HG03097 (cell line): ENCODE measurements around the gene KLK1.

Experiments used
- ATAC-seq: cut with Tn5 transposase; IDR thresholded peaks from one replicate; pipeline ENCODE4 v1.9.1; 2021; ENCODE audit not compliant: unreplicated experiment, low FRiP score

Gene KLK1

DNA sequence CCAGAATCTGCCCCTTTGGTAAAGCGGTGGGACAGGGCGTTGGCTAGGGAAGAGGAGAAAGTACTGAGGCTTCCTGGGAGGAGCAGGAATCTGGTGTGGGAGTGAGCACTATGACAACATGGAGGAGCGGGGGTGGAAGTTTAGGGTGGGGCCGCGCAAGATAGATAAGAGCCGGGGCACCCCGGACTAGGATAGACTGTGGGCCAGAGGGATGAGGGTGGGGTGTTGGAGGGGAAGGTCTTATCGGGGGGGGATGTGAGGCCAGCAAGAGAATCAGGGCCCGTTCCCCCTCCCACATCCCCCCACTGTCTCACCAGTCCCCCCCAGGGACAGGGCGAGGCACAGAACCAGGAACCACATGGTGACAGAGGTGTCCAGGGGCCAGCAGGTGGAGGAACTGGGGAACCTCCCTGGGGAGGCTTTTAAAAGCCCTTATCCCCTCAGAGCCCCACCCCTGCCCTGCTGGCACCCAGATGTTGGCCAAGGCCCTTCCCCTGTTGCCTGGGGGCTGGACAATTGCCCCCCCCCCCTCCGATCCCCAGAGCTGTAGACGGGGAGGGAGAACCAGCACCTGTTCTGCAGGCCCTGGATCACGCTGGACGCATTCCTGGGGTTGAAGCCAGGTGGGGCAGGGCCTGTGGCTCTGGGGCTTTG is at the start of gene KLK1:
Gene KLK1 (minus strand): TSS at position 399 of the 654 bp plus-strand sequence. CDS start 39 bp downstream, at position 360.
- ATAC-seq: no peak

DNA sequence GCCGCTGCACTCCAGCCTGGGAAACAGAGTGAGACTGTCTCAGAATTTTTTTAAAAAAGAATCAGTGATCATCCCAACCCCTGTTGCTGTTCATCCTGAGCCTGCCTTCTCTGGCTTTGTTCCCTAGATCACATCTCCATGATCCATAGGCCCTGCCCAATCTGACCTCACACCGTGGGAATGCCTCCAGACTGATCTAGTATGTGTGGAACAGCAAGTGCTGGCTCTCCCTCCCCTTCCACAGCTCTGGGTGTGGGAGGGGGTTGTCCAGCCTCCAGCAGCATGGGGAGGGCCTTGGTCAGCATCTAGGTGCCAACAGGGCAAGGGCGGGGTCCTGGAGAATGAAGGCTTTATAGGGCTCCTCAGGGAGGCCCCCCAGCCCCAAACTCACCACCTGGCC is 49.5 kb upstream of the KLK1 start, which contains the start of gene KLK2:
Gene KLK2 (plus strand): TSS at position 384 of the 400 bp plus-strand sequence. CDS start 35 bp downstream, outside the sequence.
- ATAC-seq: no peak

DNA sequence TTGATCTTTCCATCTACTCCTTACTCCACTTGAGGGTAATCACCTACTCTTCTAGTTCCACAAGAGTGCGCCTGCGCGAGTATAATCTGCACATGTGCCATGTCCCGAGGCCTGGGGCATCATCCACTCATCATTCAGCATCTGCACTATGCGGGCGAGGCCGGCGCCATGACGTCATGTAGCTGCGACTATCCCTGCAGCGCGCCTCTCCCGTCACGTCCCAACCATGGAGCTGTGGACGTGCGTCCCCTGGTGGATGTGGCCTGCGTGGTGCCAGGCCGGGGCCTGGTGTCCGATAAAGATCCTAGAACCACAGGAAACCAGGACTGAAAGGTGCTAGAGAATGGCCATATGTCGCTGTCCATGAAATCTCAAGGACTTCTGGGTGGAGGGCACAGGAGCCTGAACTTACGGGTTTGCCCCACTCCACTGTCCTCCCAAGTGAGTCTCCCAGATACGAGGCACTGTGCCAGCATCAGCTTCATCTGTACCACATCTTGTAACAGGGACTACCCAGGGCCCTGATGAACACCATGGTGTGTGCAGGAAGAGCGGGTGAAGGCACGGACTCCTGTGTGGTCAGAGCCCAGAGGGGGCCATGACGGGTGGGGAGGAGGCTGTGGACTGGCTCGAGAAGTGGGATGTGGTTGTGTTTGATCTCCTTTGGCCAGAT is 47.0 kb upstream of the KLK1 start:
- no peak for ATAC-seq

DNA sequence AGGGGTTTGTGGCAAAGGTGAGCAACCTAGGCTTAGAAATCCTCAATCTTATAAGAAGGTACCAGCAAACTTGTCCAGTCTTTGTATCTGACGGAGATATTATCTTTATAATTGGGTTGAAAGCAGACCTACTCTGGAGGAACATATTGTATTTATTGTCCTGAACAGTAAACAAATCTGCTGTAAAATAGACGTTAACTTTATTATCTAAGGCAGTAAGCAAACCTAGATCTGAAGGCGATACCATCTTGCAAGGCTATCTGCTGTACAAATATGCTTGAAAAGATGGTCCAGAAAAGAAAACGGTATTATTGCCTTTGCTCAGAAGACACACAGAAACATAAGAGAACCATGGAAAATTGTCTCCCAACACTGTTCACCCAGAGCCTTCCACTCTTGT is 45.9 kb upstream of the KLK1 start:
- ATAC-seq: no peak

DNA sequence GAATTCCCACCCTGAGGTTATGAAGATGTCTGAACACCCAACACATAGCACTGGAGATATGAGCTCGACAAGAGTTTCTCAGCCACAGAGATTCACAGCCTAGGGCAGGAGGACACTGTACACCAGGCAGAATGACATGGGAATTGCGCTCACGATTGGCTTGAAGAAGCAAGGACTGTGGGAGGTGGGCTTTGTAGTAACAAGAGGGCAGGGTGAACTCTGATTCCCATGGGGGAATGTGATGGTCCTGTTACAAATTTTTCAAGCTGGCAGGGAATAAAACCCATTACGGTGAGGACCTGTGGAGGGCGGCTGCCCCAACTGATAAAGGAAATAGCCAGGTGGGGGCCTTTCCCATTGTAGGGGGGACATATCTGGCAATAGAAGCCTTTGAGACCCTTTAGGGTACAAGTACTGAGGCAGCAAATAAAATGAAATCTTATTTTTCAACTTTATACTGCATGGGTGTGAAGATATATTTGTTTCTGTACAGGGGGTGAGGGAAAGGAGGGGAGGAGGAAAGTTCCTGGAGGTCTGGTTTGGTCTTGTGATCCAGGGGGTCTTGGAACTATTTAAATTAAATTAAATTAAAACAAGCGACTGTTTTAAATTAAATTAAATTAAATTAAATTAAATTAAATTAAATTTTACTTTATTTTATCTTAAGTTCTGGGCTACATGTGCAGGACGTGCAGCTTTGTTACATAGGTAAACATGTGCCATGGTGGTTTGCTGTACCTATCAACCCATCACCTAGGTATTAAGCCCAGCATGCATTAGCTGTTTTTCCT is 38.1 kb upstream of the KLK1 start:
- no peak for ATAC-seq

DNA sequence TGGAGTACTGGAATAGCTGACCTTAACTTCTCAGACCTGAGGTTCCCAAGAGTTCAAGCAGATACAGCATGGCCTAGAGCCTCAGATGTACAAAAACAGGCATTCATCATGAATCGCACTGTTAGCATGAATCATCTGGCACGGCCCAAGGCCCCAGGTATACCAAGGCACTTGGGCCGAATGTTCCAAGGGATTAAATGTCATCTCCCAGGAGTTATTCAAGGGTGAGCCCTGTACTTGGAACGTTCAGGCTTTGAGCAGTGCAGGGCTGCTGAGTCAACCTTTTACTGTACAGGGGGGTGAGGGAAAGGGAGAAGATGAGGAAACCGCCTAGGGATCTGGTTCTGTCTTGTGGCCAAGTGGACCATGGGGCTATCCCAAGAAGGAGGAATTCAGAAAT is 37.4 kb upstream of the KLK1 start:
- no peak for ATAC-seq

DNA sequence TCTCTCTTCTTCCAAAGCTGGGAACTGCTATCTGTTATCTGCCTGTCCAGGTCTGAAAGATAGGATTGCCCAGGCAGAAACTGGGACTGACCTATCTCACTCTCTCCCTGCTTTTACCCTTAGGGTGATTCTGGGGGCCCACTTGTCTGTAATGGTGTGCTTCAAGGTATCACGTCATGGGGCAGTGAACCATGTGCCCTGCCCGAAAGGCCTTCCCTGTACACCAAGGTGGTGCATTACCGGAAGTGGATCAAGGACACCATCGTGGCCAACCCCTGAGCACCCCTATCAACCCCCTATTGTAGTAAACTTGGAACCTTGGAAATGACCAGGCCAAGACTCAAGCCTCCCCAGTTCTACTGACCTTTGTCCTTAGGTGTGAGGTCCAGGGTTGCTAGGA is 36.3 kb upstream of the KLK1 start:
- no peak for ATAC-seq

DNA sequence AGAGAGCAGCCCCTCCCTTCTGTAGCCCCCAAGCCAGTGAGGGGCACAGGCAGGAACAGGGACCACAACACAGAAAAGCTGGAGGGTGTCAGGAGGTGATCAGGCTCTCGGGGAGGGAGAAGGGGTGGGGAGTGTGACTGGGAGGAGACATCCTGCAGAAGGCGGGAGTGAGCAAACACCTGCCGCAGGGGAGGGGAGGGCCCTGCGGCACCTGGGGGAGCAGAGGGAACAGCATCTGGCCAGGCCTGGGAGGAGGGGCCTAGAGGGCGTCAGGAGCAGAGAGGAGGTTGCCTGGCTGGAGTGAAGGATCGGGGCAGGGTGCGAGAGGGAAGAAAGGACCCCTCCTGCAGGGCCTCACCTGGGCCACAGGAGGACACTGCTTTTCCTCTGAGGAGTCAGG is 35.3 kb upstream of the KLK1 start:
- no peak for ATAC-seq

DNA sequence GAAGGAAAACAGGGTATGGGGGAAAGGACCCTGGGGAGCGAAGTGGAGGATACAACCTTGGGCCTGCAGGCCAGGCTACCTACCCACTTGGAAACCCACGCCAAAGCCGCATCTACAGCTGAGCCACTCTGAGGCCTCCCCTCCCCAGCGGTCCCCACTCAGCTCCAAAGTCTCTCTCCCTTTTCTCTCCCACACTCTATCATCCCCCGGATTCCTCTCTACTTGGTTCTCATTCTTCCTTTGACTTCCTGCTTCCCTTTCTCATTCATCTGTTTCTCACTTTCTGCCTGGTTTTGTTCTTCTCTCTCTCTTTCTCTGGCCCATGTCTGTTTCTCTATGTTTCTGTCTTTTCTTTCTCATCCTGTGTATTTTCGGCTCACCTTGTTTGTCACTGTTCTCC is 33.8 kb upstream of the KLK1 start:
- ATAC-seq: no peak

DNA sequence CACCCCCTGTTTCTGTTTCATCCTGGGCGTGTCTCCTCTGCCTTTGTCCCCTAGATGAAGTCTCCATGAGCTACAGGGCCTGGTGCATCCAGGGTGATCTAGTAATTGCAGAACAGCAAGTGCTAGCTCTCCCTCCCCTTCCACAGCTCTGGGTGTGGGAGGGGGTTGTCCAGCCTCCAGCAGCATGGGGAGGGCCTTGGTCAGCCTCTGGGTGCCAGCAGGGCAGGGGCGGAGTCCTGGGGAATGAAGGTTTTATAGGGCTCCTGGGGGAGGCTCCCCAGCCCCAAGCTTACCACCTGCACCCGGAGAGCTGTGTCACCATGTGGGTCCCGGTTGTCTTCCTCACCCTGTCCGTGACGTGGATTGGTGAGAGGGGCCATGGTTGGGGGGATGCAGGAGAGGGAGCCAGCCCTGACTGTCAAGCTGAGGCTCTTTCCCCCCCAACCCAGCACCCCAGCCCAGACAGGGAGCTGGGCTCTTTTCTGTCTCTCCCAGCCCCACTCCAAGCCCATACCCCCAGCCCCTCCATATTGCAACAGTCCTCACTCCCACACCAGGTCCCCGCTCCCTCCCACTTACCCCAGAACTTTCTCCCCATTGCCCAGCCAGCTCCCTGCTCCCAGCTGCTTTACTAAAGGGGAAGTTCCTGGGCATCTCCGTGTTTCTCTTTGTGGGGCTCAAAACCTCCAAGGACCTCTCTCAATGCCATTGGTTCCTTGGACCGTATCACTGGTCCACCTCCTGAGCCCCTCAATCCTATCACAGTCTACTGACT is 31.2 kb upstream of the KLK1 start, which contains the start of gene KLK3:
Gene KLK3 (plus strand): TSS at position 280 of the 775 bp plus-strand sequence. CDS start 41 bp downstream, at position 321.
- ATAC-seq: no peak

DNA sequence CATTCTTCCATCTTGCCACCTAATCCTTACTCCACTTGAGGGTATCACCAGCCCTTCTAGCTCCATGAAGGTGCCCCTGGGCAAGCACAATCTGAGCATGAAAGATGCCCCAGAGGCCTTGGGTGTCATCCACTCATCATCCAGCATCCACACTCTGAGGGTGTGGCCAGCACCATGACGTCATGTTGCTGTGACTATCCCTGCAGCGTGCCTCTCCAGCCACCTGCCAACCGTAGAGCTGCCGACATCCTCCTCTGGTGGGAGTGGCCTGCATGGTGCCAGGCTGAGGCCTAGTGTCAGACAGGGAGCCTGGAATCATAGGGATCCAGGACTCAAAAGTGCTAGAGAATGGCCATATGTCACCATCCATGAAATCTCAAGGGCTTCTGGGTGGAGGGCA is 28.0 kb upstream of the KLK1 start:
- no peak for ATAC-seq

DNA sequence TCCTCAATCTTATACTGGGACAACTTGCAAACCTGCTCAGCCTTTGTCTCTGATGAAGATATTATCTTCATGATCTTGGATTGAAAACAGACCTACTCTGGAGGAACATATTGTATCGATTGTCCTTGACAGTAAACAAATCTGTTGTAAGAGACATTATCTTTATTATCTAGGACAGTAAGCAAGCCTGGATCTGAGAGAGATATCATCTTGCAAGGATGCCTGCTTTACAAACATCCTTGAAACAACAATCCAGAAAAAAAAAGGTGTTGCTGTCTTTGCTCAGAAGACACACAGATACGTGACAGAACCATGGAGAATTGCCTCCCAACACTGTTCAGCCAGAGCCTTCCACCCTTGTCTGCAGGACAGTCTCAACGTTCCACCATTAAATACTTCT is 27.2 kb upstream of the KLK1 start:
- ATAC-seq: no peak

DNA sequence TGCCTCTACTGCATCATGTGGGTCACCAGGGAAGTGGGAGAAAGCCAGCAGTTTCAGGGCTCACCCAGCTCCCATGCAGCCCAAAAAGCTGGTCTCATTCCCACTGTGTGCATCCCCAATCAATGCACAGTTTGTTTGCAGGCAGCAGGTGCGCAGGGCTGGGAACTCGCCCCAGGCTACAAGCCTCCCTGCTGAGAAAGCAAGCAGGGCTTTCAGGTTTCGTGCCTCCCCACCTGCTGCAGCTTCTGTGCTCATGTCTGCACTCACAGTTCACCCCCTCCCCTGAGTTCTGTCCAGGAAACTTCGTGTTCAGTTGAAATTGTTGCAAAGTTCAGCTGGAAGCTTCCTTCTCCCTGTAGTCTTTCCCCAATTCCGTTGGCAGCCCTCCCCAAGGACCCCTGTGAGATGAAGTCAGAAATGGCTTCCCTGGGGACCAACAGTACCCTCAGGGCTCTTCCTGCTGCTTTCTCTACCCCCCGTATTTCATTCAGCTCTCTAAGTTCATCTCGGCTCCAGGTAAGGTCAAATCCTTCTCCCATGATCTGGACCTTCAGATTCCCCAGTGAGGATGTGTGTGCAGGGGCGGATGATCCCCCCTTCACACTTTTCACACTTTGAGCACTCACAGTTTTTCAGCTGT is 20.8 kb upstream of the KLK1 start:
- no peak for ATAC-seq

DNA sequence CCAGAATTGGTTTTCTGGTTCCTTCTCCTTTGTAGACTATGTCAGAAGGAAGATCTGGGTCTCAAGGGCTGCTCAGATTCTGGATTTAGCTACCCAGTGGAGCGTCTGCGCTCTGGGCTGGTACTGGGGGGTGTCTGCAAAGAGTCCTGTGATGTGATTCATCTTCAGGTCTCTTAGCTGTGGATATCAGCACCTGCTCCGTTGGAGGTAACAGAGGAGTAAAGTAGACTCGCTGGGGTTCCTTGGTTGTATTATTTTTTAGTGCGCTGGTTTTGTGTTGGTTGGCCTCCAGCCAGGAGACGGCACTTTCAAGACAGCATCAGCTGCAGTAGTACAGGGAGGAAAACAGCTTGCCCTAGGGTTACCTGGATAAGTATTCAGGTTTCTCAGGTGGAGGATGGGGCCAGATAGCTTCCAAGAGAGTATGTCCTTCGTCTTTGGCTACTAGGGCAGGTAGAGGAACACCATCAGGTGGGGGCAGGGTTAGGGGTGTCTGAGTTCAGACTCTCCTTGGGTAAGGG is 20.2 kb upstream of the KLK1 start:
- no peak for ATAC-seq

DNA sequence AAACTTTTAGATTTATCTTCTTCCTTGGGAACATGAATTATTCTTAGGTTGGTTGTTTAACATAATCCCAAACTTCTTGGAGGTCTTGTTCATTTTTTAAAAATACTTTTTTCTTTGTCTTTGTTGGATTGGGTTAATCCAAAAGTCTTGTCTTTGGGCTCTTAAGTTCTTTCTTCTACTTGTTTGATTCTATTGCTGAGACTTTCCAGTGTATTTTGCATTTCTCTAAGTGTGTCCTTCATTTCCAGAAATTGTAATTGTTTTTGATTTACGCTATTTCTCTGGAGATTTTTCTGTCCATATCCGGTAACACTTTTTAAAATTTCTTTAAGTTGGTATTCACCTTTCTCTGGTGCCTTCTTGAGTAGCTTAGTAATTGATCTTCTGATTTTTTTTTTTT is 19.6 kb upstream of the KLK1 start:
- no peak for ATAC-seq

DNA sequence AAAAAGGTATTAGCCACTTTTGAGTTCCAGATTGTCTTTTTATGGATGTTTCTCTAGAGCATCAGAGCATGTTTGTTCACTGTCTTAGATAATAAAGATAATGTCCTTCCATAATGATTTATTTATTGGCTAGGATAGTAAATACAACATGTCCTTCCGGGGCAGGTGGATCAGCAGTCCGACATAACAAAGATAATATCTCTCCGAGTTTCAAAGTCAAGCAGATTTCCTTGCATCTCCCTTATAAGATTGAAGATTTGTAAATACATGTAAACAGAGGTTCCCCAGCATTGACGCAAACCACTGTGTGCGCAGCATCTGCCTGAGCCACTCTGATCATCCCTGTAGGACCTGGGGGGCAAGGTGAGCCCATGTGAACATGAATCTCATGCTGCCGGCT is 18.5 kb upstream of the KLK1 start:
- no peak for ATAC-seq

DNA sequence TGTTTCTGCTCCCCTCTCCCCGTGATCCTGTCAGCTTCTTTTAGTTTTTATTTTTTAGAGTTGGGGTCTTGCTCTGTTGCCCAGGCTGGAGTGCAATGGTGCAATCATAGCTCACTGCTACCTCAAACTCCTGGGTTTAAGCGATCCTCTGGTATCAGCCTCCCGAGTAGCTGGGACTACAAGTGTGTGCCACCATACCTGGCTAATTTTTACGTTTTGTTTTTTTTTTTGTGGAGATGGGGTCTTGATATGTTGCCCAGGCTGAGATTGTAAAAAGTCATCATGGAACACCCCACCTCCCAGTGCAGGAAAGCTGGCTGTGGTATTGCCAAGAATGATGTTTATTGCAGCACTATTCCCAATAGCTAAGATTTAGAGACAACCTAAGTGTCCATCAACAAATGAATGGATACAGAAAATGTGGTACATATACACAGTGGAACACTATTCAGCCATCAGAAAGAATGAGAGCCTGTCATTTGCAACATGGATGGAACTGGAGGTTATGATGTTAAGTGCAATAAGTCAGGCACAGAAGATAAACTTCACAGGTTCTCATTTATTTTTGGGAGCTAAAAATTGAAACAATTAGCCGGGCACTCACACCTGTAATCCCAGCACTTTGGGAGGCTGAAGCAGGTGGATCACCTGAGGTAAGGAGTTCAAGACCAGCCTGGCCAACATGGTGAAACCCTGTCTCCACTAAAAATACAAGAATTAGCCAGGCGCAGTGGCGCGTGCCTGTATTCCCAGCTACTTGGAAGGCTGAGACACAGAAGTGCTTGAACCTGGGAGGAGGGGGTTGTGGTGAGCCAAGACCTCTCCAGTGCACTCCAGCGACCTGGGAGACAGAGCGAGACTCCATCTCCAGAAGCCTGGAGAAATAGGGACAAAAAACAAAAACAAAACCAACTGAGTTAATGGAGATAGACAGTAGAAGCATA is 16.4 kb upstream of the KLK1 start:
- ATAC-seq: no peak

DNA sequence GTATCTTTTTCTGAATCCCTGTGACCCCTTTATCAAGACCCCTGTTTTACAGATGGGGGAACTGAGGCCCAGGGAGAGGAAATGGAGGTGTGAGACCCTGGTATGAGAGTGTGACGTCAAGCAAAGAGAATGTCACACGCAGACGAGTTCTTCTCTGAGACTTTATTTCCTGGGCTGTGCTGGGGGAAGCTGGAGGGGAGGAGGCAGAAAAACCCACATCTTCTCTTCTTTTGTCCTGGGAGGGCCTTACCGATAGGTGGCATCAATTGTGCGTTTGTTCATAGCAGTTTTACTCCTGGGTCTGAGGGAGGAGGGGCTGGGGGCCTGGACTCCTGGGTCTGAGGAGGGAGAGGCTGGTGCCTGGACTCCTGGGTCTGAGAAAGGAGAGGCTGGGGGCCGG is 14.7 kb upstream of the KLK1 start:
- no peak for ATAC-seq

DNA sequence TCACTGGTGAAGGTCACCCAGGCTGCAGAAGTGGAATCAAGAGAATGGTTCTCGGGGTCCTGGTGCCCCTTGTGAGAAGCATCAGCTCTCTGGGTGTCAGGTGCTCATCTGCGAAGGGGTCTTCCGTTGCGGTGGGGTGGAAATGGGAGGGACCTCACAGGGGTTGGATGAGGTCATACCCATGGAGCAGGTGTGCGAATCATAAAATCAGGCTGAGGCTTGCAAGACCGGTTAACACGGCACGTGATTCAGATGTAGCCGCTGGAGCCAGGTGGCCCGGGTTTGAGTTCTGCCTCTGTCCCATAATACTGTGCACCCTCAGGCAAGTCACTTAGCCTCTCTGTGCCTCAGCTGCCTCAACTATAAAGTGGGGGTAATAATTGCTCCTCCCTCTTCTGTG is 13.7 kb upstream of the KLK1 start:
- no peak for ATAC-seq
